Gastrocnemius medialis (tissue), 4 donors: ENCODE results near the gene ASL.

Source experiments
- POLR2A ChIP-seq, 2 donors: fragments of 450-650 bp; IDR thresholded peaks; one replicate each; pipeline ENCODE4 v1.6.1; 2017; ENCODE audit warnings: antibody characterized with exemption in 2 of 2, mild to moderate bottlenecking in 2 of 2, moderate library complexity in 2 of 2
- TF ChIP-seq, protein P1 (sequence below), 5 experiments: fragments of 450-650 bp in 3 of 5; fragments of 200-600 bp in 2 of 5; sonication (generic) in 2 of 5; IDR thresholded peaks in 4 of 5; conservative IDR thresholded peaks in 1 of 5; 1 replicate in 4 of 5; 2 replicates in 1 of 5; pipeline ENCODE4 v1.5.1; 2016 to 2019; ENCODE audit warnings: antibody characterized with exemption in 5 of 5, mild to moderate bottlenecking in 3 of 5, moderate library complexity in 3 of 5

GRCh38 chr7:66054063-66054462, 21.6 kb upstream of the ASL start:
- TF ChIP-seq, protein P1, sequence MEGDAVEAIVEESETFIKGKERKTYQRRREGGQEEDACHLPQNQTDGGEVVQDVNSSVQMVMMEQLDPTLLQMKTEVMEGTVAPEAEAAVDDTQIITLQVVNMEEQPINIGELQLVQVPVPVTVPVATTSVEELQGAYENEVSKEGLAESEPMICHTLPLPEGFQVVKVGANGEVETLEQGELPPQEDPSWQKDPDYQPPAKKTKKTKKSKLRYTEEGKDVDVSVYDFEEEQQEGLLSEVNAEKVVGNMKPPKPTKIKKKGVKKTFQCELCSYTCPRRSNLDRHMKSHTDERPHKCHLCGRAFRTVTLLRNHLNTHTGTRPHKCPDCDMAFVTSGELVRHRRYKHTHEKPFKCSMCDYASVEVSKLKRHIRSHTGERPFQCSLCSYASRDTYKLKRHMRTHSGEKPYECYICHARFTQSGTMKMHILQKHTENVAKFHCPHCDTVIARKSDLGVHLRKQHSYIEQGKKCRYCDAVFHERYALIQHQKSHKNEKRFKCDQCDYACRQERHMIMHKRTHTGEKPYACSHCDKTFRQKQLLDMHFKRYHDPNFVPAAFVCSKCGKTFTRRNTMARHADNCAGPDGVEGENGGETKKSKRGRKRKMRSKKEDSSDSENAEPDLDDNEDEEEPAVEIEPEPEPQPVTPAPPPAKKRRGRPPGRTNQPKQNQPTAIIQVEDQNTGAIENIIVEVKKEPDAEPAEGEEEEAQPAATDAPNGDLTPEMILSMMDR (IDR thresholded peaks at IDR 0.05 in 4 of 5, conservative IDR thresholded peaks at IDR 0.05 in 1 of 5), result no peak
- no peak for TF ChIP-seq POLR2A (IDR thresholded peaks at IDR 0.05)
